NOMO-1 treated with DMSO at 0.1 percent for 48 hours (cell line): ENCODE data around the gene ATXN3L.
"Not testable (repeated sequence)": the region's sequence is repeated elsewhere in the genome, so short reads cannot be mapped to it uniquely, and the experiment has no call there.

ENCODE experiments used
- DNase-seq: peaks from one replicate; lab custom pipeline; 2025; ENCODE audit not compliant: unreplicated experiment; lab: John Stamatoyannopoulos, UW

ATXN3L gene

GRCh38 chrX:13307041-13307440 is 12.8 kb downstream of the ATXN3L start:
- DNase-seq: no peak

- peak; percentile 64 for DNase-seq
These were observed 14.7 kb downstream of the ATXN3L start for GRCh38 chrX:13305108-13305507.

- DNase-seq: no peak
These were observed 15.8 kb downstream of the ATXN3L start for GRCh38 chrX:13304052-13304451.

GRCh38 chrX:13303248-13303647 is 16.6 kb downstream of the ATXN3L start:
- DNase-seq: not testable (repeated sequence)

GRCh38 chrX:13298836-13299235 is 21.0 kb downstream of the ATXN3L start:
- no peak for DNase-seq

GRCh38 chrX:13295841-13296240 is 24.0 kb downstream of the ATXN3L start:
- no peak for DNase-seq

GRCh38 chrX:13293700-13294099 is 26.2 kb downstream of the ATXN3L start:
- DNase-seq: no peak

- no peak for DNase-seq
These were observed 28.8 kb downstream of the ATXN3L start for GRCh38 chrX:13290891-13291614.

GRCh38 chrX:13288671-13289070 is 31.2 kb downstream of the ATXN3L start:
- DNase-seq: no peak

- no peak for DNase-seq
These were observed 32.0 kb downstream of the ATXN3L start for GRCh38 chrX:13287816-13288215.

- DNase-seq: no peak
These were observed 34.2 kb downstream of the ATXN3L start for GRCh38 chrX:13285693-13286092.

GRCh38 chrX:13285229-13285628 is 34.6 kb downstream of the ATXN3L start:
- no peak for DNase-seq

- no peak for DNase-seq
These were observed 35.3 kb downstream of the ATXN3L start for GRCh38 chrX:13284570-13284969.

GRCh38 chrX:13283950-13284546 is 35.8 kb downstream of the ATXN3L start:
- DNase-seq: no peak

- DNase-seq: peak; percentile 92
These were observed 36.3 kb downstream of the ATXN3L start for GRCh38 chrX:13283512-13283911.

GRCh38 chrX:13281289-13281688 is 38.6 kb downstream of the ATXN3L start:
- no peak for DNase-seq

- DNase-seq: no peak
These were observed 40.4 kb downstream of the ATXN3L start for GRCh38 chrX:13279279-13280018.

GRCh38 chrX:13277539-13277938 is 42.3 kb downstream of the ATXN3L start:
- no peak for DNase-seq

GRCh38 chrX:13276991-13277390 is 42.9 kb downstream of the ATXN3L start:
- DNase-seq: no peak

- DNase-seq: no peak
These were observed 44.8 kb downstream of the ATXN3L start for GRCh38 chrX:13275031-13275430.

GRCh38 chrX:13272426-13272825 is 47.4 kb downstream of the ATXN3L start:
- no peak for DNase-seq

- DNase-seq: peak; percentile 9
These were observed 48.3 kb downstream of the ATXN3L start for GRCh38 chrX:13271511-13271910.
